ENCODE data around the gene PNPLA8. TPM values are rescaled to one million over a fixed set of nuclear protein-coding genes. Genes with fewer than 3 reads are reported as not detected.

PNPLA8 gene
- total and polyA plus RNA-seq, 2 experiments from 2014 or later = 20.0 to 21.3 TPM

GRCh38 chr7:108569381-108570145 is 43.6 kb upstream of the PNPLA8 start, which contains the start of the genes DNAJB9 and THAP5:
Gene DNAJB9 (plus strand): TSS chr7:108569874. CDS start chr7:108571727, 1,853 bp downstream.
Gene THAP5 (minus strand): TSS chr7:108569706. CDS start chr7:108569569, 137 bp downstream.
- H3K27ac ChIP-seq = peak within 1 kb of the TSS; percentile 98
- H3K4me3 ChIP-seq = peak within 1 kb of the TSS; percentile 78
- DNase-seq (ENCODE audit: low read depth in 1 of 2, low spot score in 1 of 2) = peak; percentile 99 to 100
- no peaks in the 10 kb centered on the region for H3K27me3 ChIP-seq
- H3K36me3 ChIP-seq = peaks cover 25% of the 10 kb centered on the region
- TF ChIP-seq CTCF (IDR thresholded peaks at IDR 0.05; ENCODE audit: low read depth, low read length) = no peak
- no peaks in the 10 kb centered on the region for H3K9me3 ChIP-seq (ENCODE audit: low read depth)
- peaks cover 29% of the 10 kb centered on the region for H3K4me1 ChIP-seq (ENCODE audit: low read depth)

GRCh38 chr7:108568801-108569380 is 43.0 kb upstream of the PNPLA8 start:
- Histone ChIP-seq H3K27me3 (no peaks in the 10 kb centered on the region), H3K4me1 (ENCODE audit: low read depth) (peaks cover 29% of the 10 kb centered on the region), H3K36me3 (peaks cover 23% of the 10 kb centered on the region), H3K9me3 (ENCODE audit: low read depth) (no peaks in the 10 kb centered on the region), H3K27ac (peak overlapping the region; percentile 93), H3K4me3 (peak overlapping the region; percentile 78)
- TF ChIP-seq CTCF (IDR thresholded peaks at IDR 0.05; ENCODE audit: low read depth, low read length) = no peak
- DNase-seq (ENCODE audit: low read depth in 1 of 2, low spot score in 1 of 2) = no peak

- DNase-seq (ENCODE audit: low read depth in 1 of 2, low spot score in 1 of 2) = no peak
- peaks cover 5% of the 10 kb centered on the region for H3K36me3 ChIP-seq
- no peaks in the 10 kb centered on the region for H3K9me3 ChIP-seq (ENCODE audit: low read depth)
- no peak overlapping the region for H3K4me3 ChIP-seq
- no peaks in the 10 kb centered on the region for H3K27me3 ChIP-seq
- peaks cover 15% of the 10 kb centered on the region for H3K4me1 ChIP-seq (ENCODE audit: low read depth)
- TF ChIP-seq CTCF (IDR thresholded peaks at IDR 0.05; ENCODE audit: low read depth, low read length) = no peak
- H3K27ac ChIP-seq = no peak overlapping the region
These were observed 40.1 kb upstream of the PNPLA8 start for GRCh38 chr7:108565987-108566386.

GRCh38 chr7:108561047-108561619 is 35.2 kb upstream of the PNPLA8 start:
- no peaks in the 10 kb centered on the region for H3K4me1 ChIP-seq (ENCODE audit: low read depth)
- no peak overlapping the region for H3K4me3 ChIP-seq
- H3K27ac ChIP-seq = no peak overlapping the region
- no peak for TF ChIP-seq CTCF (IDR thresholded peaks at IDR 0.05; ENCODE audit: low read depth, low read length)
- H3K36me3 ChIP-seq = peaks cover 5% of the 10 kb centered on the region
- peaks cover 5% of the 10 kb centered on the region for H3K9me3 ChIP-seq (ENCODE audit: low read depth)
- DNase-seq (ENCODE audit: low read depth in 1 of 2, low spot score in 1 of 2) = no peak
- no peaks in the 10 kb centered on the region for H3K27me3 ChIP-seq

- DNase-seq (ENCODE audit: low read depth in 1 of 2, low spot score in 1 of 2) = no peak
- no peak overlapping the region for H3K4me3 ChIP-seq
- H3K27me3 ChIP-seq = no peaks in the 10 kb centered on the region
- no peak for TF ChIP-seq CTCF (IDR thresholded peaks at IDR 0.05; ENCODE audit: low read depth, low read length)
- H3K9me3 ChIP-seq (ENCODE audit: low read depth) = peaks cover 5% of the 10 kb centered on the region
- no peak overlapping the region for H3K27ac ChIP-seq
- H3K4me1 ChIP-seq (ENCODE audit: low read depth) = no peaks in the 10 kb centered on the region
- H3K36me3 ChIP-seq = peaks cover 1% of the 10 kb centered on the region
These were observed 33.3 kb upstream of the PNPLA8 start for GRCh38 chr7:108559253-108559652.
